ENCODE data around the gene UMPS.
"Not testable (repeated sequence)": the region's sequence is repeated elsewhere in the genome, so short reads cannot be mapped to it uniquely, and the experiment has no call there.

Gene UMPS

GRCh38 chr3:124773351-124774326 is 43.4 kb downstream of the UMPS start:
- no peak for DNase-seq (ENCODE audit: low spot score)
- Mint-ChIP-seq H3K27me3 (ENCODE audit: low read depth) (peaks cover 23% of the 10 kb centered on the region), H3K27ac (no peak overlapping the region), H3K36me3 (ENCODE audit: low read depth) (no peaks in the 10 kb centered on the region), H3K4me1 (ENCODE audit: low read depth) (no peaks in the 10 kb centered on the region), H3K9me3 (no peaks in the 10 kb centered on the region), H3K4me3 (no peak overlapping the region)

GRCh38 chr3:124774327-124774718 is 44.1 kb downstream of the UMPS start:
- DNase-seq (ENCODE audit: low spot score) = no peak
- H3K4me1 Mint-ChIP-seq (ENCODE audit: low read depth) = no peaks in the 10 kb centered on the region
- peaks cover 23% of the 10 kb centered on the region for H3K27me3 Mint-ChIP-seq (ENCODE audit: low read depth)
- no peak overlapping the region for H3K27ac Mint-ChIP-seq
- H3K9me3 Mint-ChIP-seq = no peaks in the 10 kb centered on the region
- H3K4me3 Mint-ChIP-seq = no peak overlapping the region
- no peaks in the 10 kb centered on the region for H3K36me3 Mint-ChIP-seq (ENCODE audit: low read depth)

DNA sequence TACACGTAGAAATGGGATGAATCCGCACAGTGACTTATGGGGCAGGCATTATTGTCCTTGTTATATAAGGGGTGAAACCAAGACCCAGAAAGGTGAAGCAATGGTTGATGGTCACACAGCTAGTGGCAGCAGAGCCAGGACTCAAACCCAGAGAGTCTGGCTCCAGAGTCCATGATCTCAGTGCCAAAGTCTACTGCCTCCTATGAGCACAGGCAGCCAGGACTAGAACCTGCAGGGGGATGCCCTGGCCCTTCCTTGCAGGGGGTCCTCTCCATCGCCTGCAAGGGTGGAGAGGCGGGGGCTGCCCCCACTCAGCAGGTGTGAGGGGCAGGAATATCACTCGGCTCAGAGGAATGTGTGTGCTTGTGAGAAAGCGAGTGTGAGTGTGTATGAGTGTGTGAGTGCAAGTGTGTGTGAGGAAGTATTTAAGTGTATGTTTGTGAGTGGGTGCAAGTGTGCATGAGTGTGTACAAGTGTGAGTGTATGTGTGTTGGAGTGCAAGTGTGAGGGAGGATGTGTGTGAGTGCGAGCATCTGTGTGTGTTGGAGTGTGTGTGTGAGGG is 44.7 kb downstream of the UMPS start:
- Mint-ChIP-seq H3K4me3 (no peak overlapping the region), H3K4me1 (ENCODE audit: low read depth) (no peaks in the 10 kb centered on the region), H3K9me3 (no peaks in the 10 kb centered on the region), H3K27ac (no peak overlapping the region), H3K27me3 (ENCODE audit: low read depth) (peaks cover 20% of the 10 kb centered on the region), H3K36me3 (ENCODE audit: low read depth) (no peaks in the 10 kb centered on the region)
- DNase-seq (ENCODE audit: low spot score) = no peak

GRCh38 chr3:124775877-124776276 is 45.6 kb downstream of the UMPS start:
- Mint-ChIP-seq H3K9me3 (no peaks in the 10 kb centered on the region), H3K4me1 (ENCODE audit: low read depth) (peaks cover 3% of the 10 kb centered on the region), H3K4me3 (no peak overlapping the region), H3K27ac (no peak overlapping the region), H3K36me3 (ENCODE audit: low read depth) (no peaks in the 10 kb centered on the region), H3K27me3 (ENCODE audit: low read depth) (peaks cover 19% of the 10 kb centered on the region)
- DNase-seq (ENCODE audit: low spot score) = no peak

DNA sequence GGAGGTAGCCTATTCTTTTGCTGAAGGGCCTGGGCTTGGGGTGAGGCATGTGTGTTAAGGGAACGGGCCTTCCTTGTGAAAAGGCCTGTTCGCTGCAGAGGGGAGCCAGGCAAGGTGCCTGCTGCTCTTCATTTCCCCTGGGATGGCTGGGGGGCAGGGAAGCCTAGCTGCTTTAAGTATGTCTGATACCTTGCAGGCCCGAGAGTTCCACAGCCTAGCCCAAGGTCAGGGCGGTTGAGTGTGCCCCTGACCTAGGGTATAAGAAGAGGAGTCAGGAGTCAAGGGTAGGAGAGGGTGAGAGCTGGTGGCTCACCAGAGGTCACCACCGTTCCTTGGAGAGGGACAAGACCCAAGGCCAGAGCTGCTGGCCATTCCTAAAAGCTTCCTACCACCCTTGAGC is 46.6 kb downstream of the UMPS start:
- H3K4me3 Mint-ChIP-seq = no peak overlapping the region
- H3K27ac Mint-ChIP-seq = no peak overlapping the region
- no peaks in the 10 kb centered on the region for H3K9me3 Mint-ChIP-seq

DNA sequence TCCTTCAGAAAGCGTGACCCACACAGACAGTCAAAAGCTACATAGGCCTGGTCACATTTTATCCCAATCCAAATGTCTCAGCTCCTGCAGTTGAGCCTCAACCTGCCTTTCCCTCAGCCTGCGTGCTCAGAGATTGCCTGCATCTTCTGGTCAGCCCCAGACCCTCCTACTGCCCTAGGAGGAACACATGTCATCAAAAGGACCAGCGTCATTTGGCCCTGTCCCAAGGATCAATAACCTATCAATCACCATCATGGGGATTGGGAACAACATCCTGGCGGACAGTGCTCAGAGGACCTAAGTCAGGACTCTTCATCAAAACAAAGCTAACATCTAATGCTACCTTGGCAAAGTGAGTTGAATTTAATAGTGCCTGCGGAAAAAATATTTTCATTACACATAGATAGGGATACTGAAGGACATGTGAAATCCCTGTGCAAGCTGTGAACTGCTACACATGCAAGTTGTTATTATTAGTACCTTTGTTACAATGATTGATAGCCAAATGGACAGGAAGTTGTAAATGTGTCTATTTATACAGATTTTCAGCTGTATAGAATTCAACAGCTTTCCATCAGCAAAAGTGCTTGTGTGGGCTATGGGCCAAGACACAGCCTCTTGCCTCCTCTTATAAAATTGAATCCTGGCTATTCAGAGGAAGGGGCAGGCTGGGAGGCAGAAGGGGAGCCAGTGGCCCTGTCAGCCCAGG is 47.7 kb downstream of the UMPS start:
- Mint-ChIP-seq H3K36me3 (ENCODE audit: low read depth) (no peaks in the 10 kb centered on the region), H3K9me3 (no peaks in the 10 kb centered on the region), H3K4me3 (no peak overlapping the region), H3K27ac (no peak overlapping the region), H3K27me3 (ENCODE audit: low read depth) (peaks cover 7% of the 10 kb centered on the region), H3K4me1 (ENCODE audit: low read depth) (peaks cover 6% of the 10 kb centered on the region)
- DNase-seq (ENCODE audit: low spot score) = no peak

More for the DNA sequence above, 46.6 kb downstream of the UMPS start:
- DNase-seq (ENCODE audit: low spot score) = no peak
- Mint-ChIP-seq H3K4me1 (ENCODE audit: low read depth) (peaks cover 6% of the 10 kb centered on the region), H3K36me3 (ENCODE audit: low read depth) (no peaks in the 10 kb centered on the region), H3K27me3 (ENCODE audit: low read depth) (peaks cover 12% of the 10 kb centered on the region)

GRCh38 chr3:124779116-124779515 is 48.9 kb downstream of the UMPS start:
- peaks cover 2% of the 10 kb centered on the region for H3K27me3 Mint-ChIP-seq (ENCODE audit: low read depth)
- no peak overlapping the region for H3K4me3 Mint-ChIP-seq
- DNase-seq (ENCODE audit: low spot score) = no peak

GRCh38 chr3:124779751-124780191 is 49.5 kb downstream of the UMPS start:
- Mint-ChIP-seq H3K4me1 (ENCODE audit: low read depth) (peaks cover 8% of the 10 kb centered on the region), H3K36me3 (ENCODE audit: low read depth) (no peaks in the 10 kb centered on the region), H3K27ac (no peak overlapping the region), H3K27me3 (ENCODE audit: low read depth) (peaks cover 2% of the 10 kb centered on the region), H3K9me3 (no peaks in the 10 kb centered on the region), H3K4me3 (no peak overlapping the region)
- DNase-seq (ENCODE audit: low spot score) = no peak

More at GRCh38 chr3:124779116-124779515, 48.9 kb downstream of the UMPS start:
- Mint-ChIP-seq H3K36me3 (ENCODE audit: low read depth) (no peaks in the 10 kb centered on the region), H3K27ac (no peak overlapping the region), H3K4me1 (ENCODE audit: low read depth) (peaks cover 6% of the 10 kb centered on the region), H3K9me3 (no peaks in the 10 kb centered on the region)

DNA sequence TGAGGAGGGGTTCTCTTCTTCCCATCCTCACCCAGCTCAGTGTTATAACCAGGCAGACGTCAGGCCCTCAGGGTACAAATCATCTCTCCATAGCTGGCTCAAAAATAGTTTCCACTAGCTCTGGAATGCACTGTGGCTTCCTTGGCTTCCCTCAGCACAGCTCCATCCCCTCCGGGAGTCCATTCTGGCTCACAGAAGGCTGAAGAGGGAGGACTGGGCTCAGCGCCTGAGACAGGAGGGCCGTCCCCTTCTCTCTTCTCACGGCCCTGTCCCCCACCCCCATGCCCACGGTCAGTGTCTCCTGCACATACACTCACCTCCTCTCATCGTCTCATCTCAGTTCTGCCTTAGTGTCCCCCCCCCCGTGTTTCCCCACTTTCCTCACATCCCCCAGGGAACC is 50.1 kb downstream of the UMPS start:
- H3K4me1 Mint-ChIP-seq (ENCODE audit: low read depth) = peaks cover 8% of the 10 kb centered on the region
- H3K36me3 Mint-ChIP-seq (ENCODE audit: low read depth) = no peaks in the 10 kb centered on the region
- no peak overlapping the region for H3K4me3 Mint-ChIP-seq
- no peaks in the 10 kb centered on the region for H3K9me3 Mint-ChIP-seq
- H3K27me3 Mint-ChIP-seq (ENCODE audit: low read depth) = peaks cover 2% of the 10 kb centered on the region
- no peak for DNase-seq (ENCODE audit: low spot score)
- H3K27ac Mint-ChIP-seq = no peak overlapping the region

DNA sequence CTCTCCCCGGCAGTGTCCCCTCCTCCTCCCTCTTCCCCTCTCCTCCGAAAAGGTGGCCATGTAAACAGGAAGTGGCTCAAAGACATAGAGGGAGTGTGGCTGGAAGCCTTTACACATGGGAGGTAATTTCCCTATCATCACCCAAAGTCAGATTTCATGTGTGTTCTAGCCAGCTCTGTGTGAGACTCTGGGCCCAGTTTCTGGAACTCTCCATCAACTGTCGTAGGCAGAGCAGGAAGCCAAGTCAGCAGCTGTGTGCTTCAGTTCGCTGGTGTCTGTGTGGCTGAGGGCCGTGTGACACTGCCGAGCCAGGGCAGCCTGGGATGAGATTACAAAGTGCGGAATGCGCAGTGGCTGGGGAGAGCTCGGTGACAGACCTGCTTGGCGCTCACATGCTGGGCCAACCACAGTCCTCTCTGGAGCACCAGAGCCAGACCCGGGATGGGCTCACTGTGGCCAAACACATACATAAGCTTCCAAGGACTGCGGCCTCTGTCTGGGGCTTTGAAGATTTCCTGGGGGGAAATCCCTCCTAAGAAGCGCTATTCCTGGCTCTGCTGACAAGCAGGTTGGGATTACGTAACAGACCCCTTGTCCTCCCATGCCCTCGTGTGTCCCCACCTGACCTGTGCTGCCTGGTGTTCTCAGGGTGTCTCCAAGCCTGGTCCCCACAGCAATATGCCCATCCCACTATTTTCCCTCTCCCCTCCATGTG is 50.7 kb downstream of the UMPS start:
- DNase-seq (ENCODE audit: low spot score) = no peak
- peaks cover 8% of the 10 kb centered on the region for H3K4me1 Mint-ChIP-seq (ENCODE audit: low read depth)
- H3K9me3 Mint-ChIP-seq = no peaks in the 10 kb centered on the region
- H3K27ac Mint-ChIP-seq = no peak overlapping the region
- no peak overlapping the region for H3K4me3 Mint-ChIP-seq
- H3K27me3 Mint-ChIP-seq (ENCODE audit: low read depth) = peaks cover 2% of the 10 kb centered on the region
- no peaks in the 10 kb centered on the region for H3K36me3 Mint-ChIP-seq (ENCODE audit: low read depth)

DNA sequence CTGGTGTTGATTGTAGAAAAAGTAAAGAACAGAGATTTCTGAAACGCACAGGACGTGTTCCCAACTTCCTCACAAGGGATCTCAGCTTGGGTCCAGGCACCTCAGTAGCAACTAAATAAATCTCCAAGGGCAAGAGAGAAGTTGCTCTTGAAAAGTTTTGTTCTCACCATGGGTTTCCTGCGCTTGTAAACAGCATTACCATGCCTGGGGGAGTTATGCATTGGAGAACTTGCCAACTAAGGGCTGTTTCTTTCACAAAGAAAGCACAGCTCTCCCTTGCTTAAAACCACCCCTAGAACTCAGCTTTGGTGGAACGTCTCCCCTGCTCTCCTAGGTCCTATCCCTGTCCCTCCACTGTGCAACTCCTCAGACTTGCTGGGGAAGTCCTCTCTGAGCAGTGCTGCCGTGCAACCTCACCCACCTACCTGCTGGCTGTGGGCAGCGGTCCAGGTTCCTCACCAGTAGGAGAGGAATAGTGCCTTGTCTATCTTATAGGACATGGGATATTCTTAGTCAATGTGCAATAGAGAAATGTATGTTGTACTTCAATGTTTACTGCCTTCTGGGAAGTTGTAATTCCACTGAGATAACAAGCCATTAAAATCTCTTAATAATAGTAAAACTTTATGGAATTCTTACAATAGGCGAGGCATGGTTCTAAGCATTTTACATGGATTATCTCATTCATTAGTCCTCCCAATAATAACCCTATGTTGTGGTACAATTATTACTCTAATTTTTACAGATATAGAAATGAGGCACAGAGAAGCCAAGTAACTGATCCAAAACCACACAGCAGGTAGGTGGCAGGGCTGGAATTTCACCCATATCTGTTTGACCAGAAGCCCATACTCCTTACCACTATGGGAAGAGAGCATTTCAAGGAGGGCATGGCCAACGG is 51.5 kb downstream of the UMPS start:
- Mint-ChIP-seq H3K36me3 (ENCODE audit: low read depth) (no peaks in the 10 kb centered on the region), H3K27ac (no peak overlapping the region), H3K4me3 (no peak overlapping the region), H3K4me1 (ENCODE audit: low read depth) (peaks cover 8% of the 10 kb centered on the region), H3K9me3 (no peaks in the 10 kb centered on the region), H3K27me3 (ENCODE audit: low read depth) (peaks cover 2% of the 10 kb centered on the region)
- DNase-seq (ENCODE audit: low spot score) = no peak

- H3K4me3 Mint-ChIP-seq; H3K36me3 Mint-ChIP-seq (ENCODE audit: low read depth); H3K27ac Mint-ChIP-seq; H3K4me1 Mint-ChIP-seq (ENCODE audit: low read depth); DNase-seq (ENCODE audit: low spot score); H3K9me3 Mint-ChIP-seq; H3K27me3 Mint-ChIP-seq (ENCODE audit: low read depth): not testable (repeated sequence)
Observed at GRCh38 chr3:124782377-124782712, 52.1 kb downstream of the UMPS start.

DNA sequence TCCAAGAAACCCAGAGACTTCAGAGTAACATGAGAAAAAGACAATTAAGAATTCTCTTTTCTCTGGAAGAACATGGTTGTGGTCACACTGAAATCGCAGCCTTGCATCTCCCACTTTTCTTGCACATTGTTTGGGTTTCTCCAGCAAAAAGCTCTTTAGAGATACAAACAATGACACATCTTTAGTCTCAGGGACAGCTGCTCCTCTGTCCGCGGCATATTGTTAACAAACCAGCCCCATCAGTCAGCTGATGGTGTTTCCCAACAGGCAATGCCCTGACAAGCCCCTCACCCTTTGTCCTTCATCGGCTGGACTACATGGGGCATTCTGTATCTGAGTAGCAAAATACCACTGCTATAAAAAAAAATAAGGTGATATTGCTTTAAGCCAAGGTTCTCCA is 53.4 kb downstream of the UMPS start:
- Mint-ChIP-seq H3K36me3 (ENCODE audit: low read depth) (no peaks in the 10 kb centered on the region), H3K9me3 (no peaks in the 10 kb centered on the region), H3K4me3 (no peak overlapping the region), H3K27me3 (ENCODE audit: low read depth) (peaks cover 2% of the 10 kb centered on the region), H3K4me1 (ENCODE audit: low read depth) (peaks cover 8% of the 10 kb centered on the region), H3K27ac (no peak overlapping the region)
- no peak for DNase-seq (ENCODE audit: low spot score)
